SK-N-MC (cell line): Measurements from ENCODE around the gene VAMP2.

ENCODE experiments used
- DNase-seq: peaks from one replicate; pipeline ENCODE4 v3.0.0-alpha.2; 2011; ENCODE audit warnings: low read depth, low spot score
- H3K27ac ChIP-seq: fragments of 200-600 bp; sonication (generic); 2 replicates; pipeline ENCODE4 v1.5.1; 2016; ENCODE audit warnings: mixed run types
- H3K36me3 ChIP-seq: fragments of 200-600 bp; sonication (generic); 2 replicates; pipeline ENCODE4 v1.6.1; 2017; ENCODE audit warnings: antibody characterized with exemption, low read length, mixed read lengths; ENCODE audit not compliant: insufficient read depth
- H3K4me3 ChIP-seq: fragments of 200-600 bp; sonication (generic); 2 replicates; pipeline ENCODE4 v1.5.1; 2016
- H3K9ac ChIP-seq: fragments of 200-600 bp; sonication (generic); 2 replicates; pipeline ENCODE4 v1.8.0; 2017; ENCODE audit warnings: mixed run types, mixed read lengths; ENCODE audit not compliant: insufficient read length
- H3K9me3 ChIP-seq: fragments of 200-600 bp; sonication (generic); 2 replicates; pipeline ENCODE4 v1.6.1; 2017; ENCODE audit warnings: low read depth, mild to moderate bottlenecking, antibody characterized with exemption, low read length, moderate library complexity, mixed read lengths
- EZH2 ChIP-seq: fragments of 200-600 bp; sonication (generic); IDR thresholded peaks from one replicate; pipeline ENCODE4 v1.6.1; 2017; ENCODE audit warnings: antibody characterized with exemption
- FOXP2 ChIP-seq: optimal IDR thresholded peaks from 2 replicates; pipeline ENCODE3; 2011; ENCODE audit warnings: mild to moderate bottlenecking, moderate library complexity; ENCODE audit not compliant: insufficient read depth; ENCODE audit errors: extremely low read length, control extremely low read depth
- POLR2AphosphoS5 ChIP-seq: IDR thresholded peaks from 2 replicates; pipeline ENCODE4 v1.6.1; 2012; ENCODE audit warnings: mild to moderate bottlenecking, low read depth, low read length, borderline replicate concordance

The VAMP2 gene

GRCh38 chr17:8120520-8121406, 42.0 kb downstream of the VAMP2 start:
- TF ChIP-seq EZH2 (no peak), POLR2AphosphoS5 (peak; percentile 61)
- Histone ChIP-seq H3K9me3 (no peaks in the 10 kb centered on the region), H3K36me3 (no peaks in the 10 kb centered on the region), H3K4me3 (peak overlapping the region; percentile 97), H3K9ac (peak overlapping the region; percentile 62), H3K27ac (peak overlapping the region; percentile 73)
- DNase-seq, result no peak

GRCh38 chr17:8119581-8120519, 42.9 kb downstream of the VAMP2 start:
- Histone ChIP-seq H3K9ac (peak overlapping the region; percentile 72), H3K27ac (peak overlapping the region; percentile 80), H3K4me3 (peak overlapping the region; percentile 97), H3K9me3 (no peaks in the 10 kb centered on the region), H3K36me3 (no peaks in the 10 kb centered on the region)
- no peak for TF ChIP-seq EZH2
- DNase-seq, result peak; percentile 79

- Histone ChIP-seq H3K9me3 (no peaks in the 10 kb centered on the region), H3K27ac (peak overlapping the region; percentile 81), H3K9ac (peak overlapping the region; percentile 72), H3K36me3 (no peaks in the 10 kb centered on the region), H3K4me3 (peak overlapping the region; percentile 97)
- peak; percentile 68 for DNase-seq
- TF ChIP-seq POLR2AphosphoS5 (no peak), FOXP2 (no peak)
These were observed 43.8 kb downstream of the VAMP2 start for GRCh38 chr17:8118769-8119580.

GRCh38 chr17:8117980-8118768, 44.6 kb downstream of the VAMP2 start, which contains the start of gene ALOXE3:
TSS of gene ALOXE3 (minus strand) at chr17:8118514. CDS start at chr17:8117990, 524 bp downstream.
- H3K27ac ChIP-seq, result peak within 1 kb of the TSS; percentile 81
- H3K36me3 ChIP-seq, result no peaks in the 10 kb centered on the region
- H3K4me3 ChIP-seq, result peak within 1 kb of the TSS; percentile 97
- no peaks in the 10 kb centered on the region for H3K9me3 ChIP-seq
- no peak for TF ChIP-seq EZH2
- no peak for TF ChIP-seq POLR2AphosphoS5
- TF ChIP-seq FOXP2, result no peak
- peak within 1 kb of the TSS; percentile 72 for H3K9ac ChIP-seq
- DNase-seq, result no peak

GRCh38 chr17:8117367-8117979, 45.3 kb downstream of the VAMP2 start:
- peak overlapping the region; percentile 97 for H3K4me3 ChIP-seq
- DNase-seq, result no peak
- H3K27ac ChIP-seq, result no peak overlapping the region
- no peaks in the 10 kb centered on the region for H3K9me3 ChIP-seq
- H3K9ac ChIP-seq, result no peak overlapping the region
- no peaks in the 10 kb centered on the region for H3K36me3 ChIP-seq
- no peak for TF ChIP-seq EZH2
- no peak for TF ChIP-seq FOXP2
- TF ChIP-seq POLR2AphosphoS5, result no peak

- TF ChIP-seq FOXP2 (no peak), POLR2AphosphoS5 (no peak), EZH2 (no peak)
- Histone ChIP-seq H3K4me3 (no peak overlapping the region), H3K9me3 (no peaks in the 10 kb centered on the region), H3K9ac (no peak overlapping the region), H3K27ac (no peak overlapping the region), H3K36me3 (no peaks in the 10 kb centered on the region)
- no peak for DNase-seq
These were observed 46.0 kb downstream of the VAMP2 start for GRCh38 chr17:8116776-8117175.

- H3K36me3 ChIP-seq, result no peaks in the 10 kb centered on the region
- H3K9ac ChIP-seq, result no peak overlapping the region
- H3K9me3 ChIP-seq, result no peaks in the 10 kb centered on the region
- H3K27ac ChIP-seq, result no peak overlapping the region
- no peak for DNase-seq
- no peak overlapping the region for H3K4me3 ChIP-seq
- TF ChIP-seq FOXP2 (no peak), POLR2AphosphoS5 (no peak), EZH2 (no peak)
These were observed 51.8 kb downstream of the VAMP2 start for GRCh38 chr17:8110907-8111306.
